H9 (cell line): ENCODE results near the gene ITPR3. TPM values are rescaled to one million over a fixed set of nuclear protein-coding genes. Genes with fewer than 3 reads are reported as not detected.

Experiments
- DNase-seq: peaks from one replicate; pipeline ENCODE4 v3.0.0-alpha.2; 2017
- H2AFZ ChIP-seq: one replicate; pipeline ENCODE4 v1.6.1; 2013; ENCODE audit warnings: mild to moderate bottlenecking, low read length, control low read depth, moderate library complexity
- H2AK5ac ChIP-seq: 2 replicates; pipeline ENCODE4 v1.6.1; 2013; ENCODE audit warnings: low read length, control low read depth, mixed read lengths; ENCODE audit not compliant: insufficient read length
- H2BK120ac ChIP-seq: one replicate; pipeline ENCODE4 v1.6.1; 2013; ENCODE audit warnings: low read depth, mild to moderate bottlenecking, low read length, control low read depth, inconsistent platforms; ENCODE audit not compliant: poor library complexity, severe bottlenecking
- H2BK12ac ChIP-seq: 2 replicates; pipeline ENCODE4 v1.6.1; 2013; ENCODE audit warnings: low read length, control low read depth, mixed read lengths, low read depth; ENCODE audit not compliant: insufficient read length
- H2BK15ac ChIP-seq: 2 replicates; pipeline ENCODE4 v1.6.1; 2013; ENCODE audit warnings: low read depth, low read length, control low read depth
- H2BK20ac ChIP-seq: one replicate; pipeline ENCODE4 v1.6.1; 2013; ENCODE audit warnings: low read depth, mild to moderate bottlenecking, low read length, control low read depth, inconsistent platforms; ENCODE audit not compliant: poor library complexity, severe bottlenecking
- H2BK5ac ChIP-seq: 2 replicates; pipeline ENCODE4 v1.6.1; 2013; ENCODE audit warnings: low read length, control low read depth, mixed read lengths; ENCODE audit not compliant: insufficient read length
- H3K14ac ChIP-seq: 2 replicates; pipeline ENCODE4 v1.6.1; 2013; ENCODE audit warnings: low read length, control low read depth; ENCODE audit not compliant: insufficient read depth
- H3K18ac ChIP-seq: 2 replicates; pipeline ENCODE4 v1.6.1; 2013; ENCODE audit warnings: low read depth, mild to moderate bottlenecking, mixed read lengths, low read length, control low read depth; ENCODE audit not compliant: insufficient read length
- H3K23ac ChIP-seq: 2 replicates; pipeline ENCODE4 v1.6.1; 2013; ENCODE audit warnings: low read length, control low read depth, mixed read lengths, low read depth; ENCODE audit not compliant: insufficient read length
- H3K23me2 ChIP-seq: 2 replicates; pipeline ENCODE4 v1.6.1; 2013; ENCODE audit warnings: low read depth, mild to moderate bottlenecking, mixed read lengths, low read length, control low read depth; ENCODE audit not compliant: insufficient read length, poor library complexity, severe bottlenecking
- H3K27ac ChIP-seq: 2 replicates; pipeline ENCODE4 v1.5.1; 2013; ENCODE audit warnings: low read length, control low read depth, mixed read lengths, low read depth; ENCODE audit not compliant: insufficient read length
- H3K27me3 ChIP-seq: 2 replicates; pipeline ENCODE4 v1.6.1; 2013; ENCODE audit warnings: low read length, control low read depth, inconsistent platforms; ENCODE audit not compliant: insufficient read depth
- H3K4ac ChIP-seq: 2 replicates; pipeline ENCODE4 v1.6.1; 2013; ENCODE audit warnings: low read depth, mild to moderate bottlenecking, control low read depth, inconsistent platforms, low read length, moderate library complexity
- H3K4me1 ChIP-seq: 2 replicates; pipeline ENCODE4 v1.6.1; 2013; ENCODE audit warnings: low read length, control low read depth, inconsistent platforms; ENCODE audit not compliant: insufficient read depth
- H3K4me2 ChIP-seq: 2 replicates; pipeline ENCODE4 v1.6.1; 2013; ENCODE audit warnings: low read length, control low read depth, mixed read lengths; ENCODE audit not compliant: insufficient read length, insufficient read depth
- H3K56ac ChIP-seq: 2 replicates; pipeline ENCODE4 v1.6.1; 2013; ENCODE audit warnings: low read depth, mild to moderate bottlenecking, mixed read lengths, low read length, control low read depth; ENCODE audit not compliant: insufficient read length
- H3K79me1 ChIP-seq: 2 replicates; pipeline ENCODE4 v1.6.1; 2013; ENCODE audit warnings: low read depth, mild to moderate bottlenecking, moderate library complexity, low read length, control low read depth, inconsistent platforms; ENCODE audit not compliant: insufficient read depth, poor library complexity, severe bottlenecking
- H3K79me2 ChIP-seq: 2 replicates; pipeline ENCODE4 v1.6.1; 2013; ENCODE audit warnings: low read length, control low read depth, inconsistent platforms; ENCODE audit not compliant: insufficient read depth
- H3K9ac ChIP-seq: 2 replicates; pipeline ENCODE4 v1.6.1; 2013; ENCODE audit warnings: low read length, control low read depth, mixed read lengths; ENCODE audit not compliant: insufficient read length; ENCODE audit errors: extremely low read depth
- H3K9me3 ChIP-seq: one replicate; pipeline ENCODE4 v1.6.1; 2013; ENCODE audit warnings: low read depth, low read length, inconsistent platforms; ENCODE audit not compliant: control insufficient read depth
- H3T11ph ChIP-seq: one replicate; pipeline ENCODE4 v1.6.1; 2013; ENCODE audit warnings: mild to moderate bottlenecking, low read length, control low read depth, inconsistent platforms
- H4K20me1 ChIP-seq: one replicate; pipeline ENCODE4 v1.6.1; 2013; ENCODE audit not compliant: control insufficient read depth, insufficient read length, insufficient read depth
- H4K5ac ChIP-seq: 2 replicates; pipeline ENCODE4 v1.6.1; 2013; ENCODE audit warnings: low read depth, mild to moderate bottlenecking, mixed read lengths, low read length, control low read depth; ENCODE audit not compliant: insufficient read length
- H4K8ac ChIP-seq: replicated peaks from 2 replicates; pipeline ENCODE4 v1.6.1; 2013; ENCODE audit warnings: low read length, control low read depth, mixed read lengths, low read depth; ENCODE audit not compliant: insufficient read length
- H4K91ac ChIP-seq: 2 replicates; pipeline ENCODE4 v1.6.1; 2013; ENCODE audit warnings: low read depth, mild to moderate bottlenecking, moderate library complexity, mixed read lengths, low read length, control low read depth; ENCODE audit not compliant: insufficient read length
- H3K27ac Mint-ChIP-seq, 3 experiments: 2 replicates in 2 of 3; 3 replicates in 1 of 3; pipeline ENCODE4 v1.8.0; 2020 to 2021; ENCODE audit warnings: mixed read lengths in 3 of 3, mild to moderate bottlenecking in 1 of 3, moderate library complexity in 1 of 3
- H3K27me3 Mint-ChIP-seq: 2 replicates; pipeline ENCODE4 v1.8.0; 2021; ENCODE audit warnings: low read depth, mild to moderate bottlenecking, moderate library complexity, mixed read lengths
- H3K36me3 Mint-ChIP-seq, 3 experiments: 2 replicates in 2 of 3; 3 replicates in 1 of 3; pipeline ENCODE4 v1.8.0; 2020 to 2021; ENCODE audit warnings: low read depth in 3 of 3, mixed read lengths in 3 of 3; ENCODE audit not compliant: insufficient read depth in 1 of 3
- H3K4me1 Mint-ChIP-seq, 2 experiments: 2 replicates each; pipeline ENCODE4 v1.8.0; 2020; ENCODE audit warnings: mixed read lengths in 2 of 2
- H3K4me3 Mint-ChIP-seq, 2 experiments: 2 replicates in 1 of 2; 3 replicates in 1 of 2; pipeline ENCODE4 v1.8.0; 2020 to 2021; ENCODE audit warnings: mild to moderate bottlenecking in 2 of 2, mixed read lengths in 2 of 2, moderate library complexity in 1 of 2
- H3K9me3 Mint-ChIP-seq, 2 experiments: 2 replicates in 1 of 2; 3 replicates in 1 of 2; pipeline ENCODE4 v1.8.0; 2020; ENCODE audit warnings: mild to moderate bottlenecking in 2 of 2, mixed read lengths in 2 of 2, moderate library complexity in 1 of 2
- CTCF ChIP-seq: fragments of 200-600 bp; sonication (generic); conservative IDR thresholded peaks from 3 replicates; pipeline ENCODE4 v1.8.0; 2021; ENCODE audit warnings: antibody characterized with exemption, mild to moderate bottlenecking
- WGBS: extraction: QIAGEN DNeasy Blood & Tissue Kit; methylation state at CpG from one replicate; pipeline ENCODE4 v1.1.7; 2013; ENCODE audit warnings: missing lambda C conversion rate, low lambda C conversion rate, mixed read lengths; ENCODE audit not compliant: insufficient read length; ENCODE audit errors: extremely low coverage; 5-methylcytosine and 5-hydroxymethylcytosine counted together
- total RNA-seq: library from RNA; stranded (reverse); gene quantifications from 2 replicates; pipeline ENCODE4 v1.2.1, GENCODE V29; 2021

The ITPR3 gene
- total RNA-seq, 1 experiment from 2014 or later, result 40.3 TPM

GRCh38 chr6:33672808-33673207 is 51.7 kb downstream of the ITPR3 start:
- no peak overlapping the region for H2BK5ac ChIP-seq
- no peaks in the 10 kb centered on the region for H3K79me2 ChIP-seq
- no peak overlapping the region for H3K23ac ChIP-seq
- no peaks in the 10 kb centered on the region for H3K9me3 Mint-ChIP-seq
- H3K4ac ChIP-seq, result no peak overlapping the region
- H3K14ac ChIP-seq, result no peak overlapping the region
- no peaks in the 10 kb centered on the region for H3K4me1 ChIP-seq
- no peak overlapping the region for H4K8ac ChIP-seq
- no peak overlapping the region for H2BK15ac ChIP-seq
- H3K18ac ChIP-seq, result no peak overlapping the region
- WGBS, result no CpG with 5 or more reads among the region's 5 CpGs
- no peak overlapping the region for H3K4me2 ChIP-seq
- no peaks in the 10 kb centered on the region for H3K27me3 ChIP-seq
- no peak overlapping the region for H2AFZ ChIP-seq
- no peak overlapping the region for H3T11ph ChIP-seq
- no peak overlapping the region for H2AK5ac ChIP-seq
- H3K4me3 Mint-ChIP-seq, result no peak overlapping the region
- H4K91ac ChIP-seq, result no peak overlapping the region
- no peaks in the 10 kb centered on the region; the same call in 1 of the 2 replicates for H3K27me3 Mint-ChIP-seq
- no peak overlapping the region for H2BK20ac ChIP-seq
- no peak overlapping the region for H3K56ac ChIP-seq
- TF ChIP-seq CTCF, result peak; percentile 52
- H4K20me1 ChIP-seq, result no peaks in the 10 kb centered on the region
- no peak overlapping the region for H3K27ac ChIP-seq
- H3K4me1 Mint-ChIP-seq, result peaks cover 0 to 11% of the 10 kb centered on the region in 2 experiments; a peak in 2 of 4 replicates
- no peak overlapping the region for H2BK12ac ChIP-seq
- H3K23me2 ChIP-seq, result no peaks in the 10 kb centered on the region
- H4K5ac ChIP-seq, result no peak overlapping the region
- H2BK120ac ChIP-seq, result no peak overlapping the region
- peak; percentile 69 for DNase-seq
- peaks cover 27 to 80% (median 58%) of the 10 kb centered on the region in 3 experiments for H3K36me3 Mint-ChIP-seq
- H3K79me1 ChIP-seq, result no peaks in the 10 kb centered on the region
- no peaks in the 10 kb centered on the region for H3K9me3 ChIP-seq
- no peak overlapping the region for H3K27ac Mint-ChIP-seq
- H3K9ac ChIP-seq, result no peak overlapping the region
